Measurements from ENCODE around the gene FBXO8.

The FBXO8 gene

DNA sequence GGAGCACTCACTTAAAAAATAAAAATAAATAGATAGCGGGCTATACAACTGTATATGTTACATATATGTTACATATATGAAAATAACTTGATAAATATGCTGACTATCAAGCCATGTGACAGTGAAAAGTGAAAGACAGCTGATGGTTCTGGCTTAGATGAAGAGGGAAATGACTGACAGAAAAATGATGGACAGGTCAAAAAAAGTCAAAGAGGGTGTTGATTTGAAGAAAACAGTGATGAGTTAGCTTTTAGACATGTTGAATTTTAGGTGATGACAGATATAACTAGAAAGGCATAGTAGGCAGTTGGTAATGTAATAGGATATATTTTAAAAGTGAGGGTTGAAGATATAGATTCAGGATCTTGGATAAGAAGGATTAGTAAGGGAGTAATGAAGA lies 37.8 kb downstream of the FBXO8 start:
- no peak for DNase-seq (ENCODE audit: low read depth)

DNA sequence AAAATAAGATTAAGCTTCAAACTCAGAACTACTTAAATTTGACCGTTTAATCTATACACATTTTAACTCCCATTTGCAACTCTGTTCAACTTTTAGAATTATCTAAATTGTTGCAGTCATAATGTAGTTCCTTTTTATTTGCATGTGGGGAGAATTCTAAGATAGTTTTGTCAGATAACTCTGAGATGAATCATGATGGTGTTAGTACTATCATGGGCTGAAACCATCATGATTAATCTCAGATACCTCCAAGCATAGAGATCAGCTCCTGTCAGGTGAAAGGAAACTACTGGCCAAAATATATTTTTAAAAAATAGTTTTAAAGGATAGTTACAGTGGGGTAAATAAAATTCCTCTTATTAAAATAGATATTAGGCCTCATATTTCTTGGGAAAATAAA lies 39.0 kb downstream of the FBXO8 start:
- no peak for DNase-seq (ENCODE audit: low read depth)

DNA sequence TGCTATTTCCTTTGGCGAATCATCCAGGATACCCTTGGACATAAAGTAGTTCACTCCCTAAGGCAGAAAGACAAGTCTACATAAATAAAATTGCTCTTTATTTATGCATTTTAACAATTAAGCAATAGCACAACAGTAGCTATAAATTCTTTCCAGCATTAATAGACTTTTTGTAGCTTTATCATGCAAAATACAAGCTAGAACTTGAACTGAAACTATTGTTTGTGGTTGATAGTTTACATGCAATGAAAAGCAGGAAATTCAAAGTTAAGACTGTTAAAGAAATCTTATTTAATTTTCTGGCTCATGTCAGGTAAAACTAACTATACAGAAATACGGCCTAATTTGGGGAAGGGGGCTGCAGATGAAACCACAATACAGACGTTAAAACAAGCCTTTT lies 42.3 kb downstream of the FBXO8 start:
- DNase-seq (ENCODE audit: low read depth) = no peak

DNA sequence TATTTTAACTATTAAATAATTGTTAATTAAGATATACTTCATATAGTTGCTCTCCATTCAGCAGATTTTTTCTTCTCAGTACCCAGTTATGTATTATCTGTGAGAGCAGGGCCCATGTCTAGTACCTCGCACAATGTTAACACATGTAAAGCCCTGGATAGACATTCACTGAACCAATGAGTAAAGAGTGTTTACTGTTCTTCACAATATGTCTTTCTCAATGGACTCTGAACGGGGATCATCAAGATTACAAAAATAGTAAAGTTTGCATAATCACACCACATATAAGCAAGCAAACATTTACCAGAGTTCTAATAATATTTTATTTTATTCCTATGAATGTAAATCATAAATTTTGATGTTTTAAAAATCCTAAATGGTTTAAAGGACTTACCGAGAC lies 47.1 kb downstream of the FBXO8 start:
- no peak for DNase-seq (ENCODE audit: low read depth)

DNA sequence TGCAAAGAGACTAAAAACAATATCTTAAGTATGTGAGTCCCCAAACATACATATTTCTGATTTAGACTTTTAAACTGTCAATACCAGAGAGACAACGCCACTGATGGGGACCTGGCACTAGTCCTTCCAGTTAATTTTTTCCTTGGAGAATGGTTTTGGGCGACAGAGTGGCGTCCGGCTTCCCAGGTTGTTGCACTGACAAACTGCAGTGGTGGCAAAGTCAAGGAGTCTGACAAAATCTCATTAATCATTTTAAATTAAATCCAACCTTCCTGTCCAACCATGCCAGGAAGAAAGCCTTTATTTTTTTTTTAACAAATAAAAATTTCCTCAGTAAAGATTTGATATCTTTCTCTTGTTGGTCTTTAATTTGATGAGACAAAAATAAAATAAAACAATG lies 52.8 kb downstream of the FBXO8 start:
- no peak for DNase-seq (ENCODE audit: low read depth)

DNA sequence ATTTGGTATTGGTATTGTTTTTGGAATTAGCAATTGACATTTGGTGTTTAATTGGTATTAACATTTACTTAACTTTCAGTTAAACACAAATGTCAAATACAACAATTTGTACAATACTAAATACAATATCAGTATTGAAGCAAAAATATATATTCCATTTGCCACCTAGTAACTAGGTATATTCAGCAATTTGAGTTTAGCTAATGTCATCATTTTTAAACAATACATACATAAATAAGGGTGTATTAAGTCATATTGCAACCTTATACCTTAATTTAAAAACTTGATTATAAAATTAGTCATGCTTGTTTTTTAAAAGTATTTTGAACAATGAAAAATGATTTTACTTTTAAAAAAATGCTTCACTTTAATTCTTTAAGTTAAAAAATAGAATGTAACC lies 53.3 kb downstream of the FBXO8 start:
- DNase-seq (ENCODE audit: low read depth) = no peak

DNA sequence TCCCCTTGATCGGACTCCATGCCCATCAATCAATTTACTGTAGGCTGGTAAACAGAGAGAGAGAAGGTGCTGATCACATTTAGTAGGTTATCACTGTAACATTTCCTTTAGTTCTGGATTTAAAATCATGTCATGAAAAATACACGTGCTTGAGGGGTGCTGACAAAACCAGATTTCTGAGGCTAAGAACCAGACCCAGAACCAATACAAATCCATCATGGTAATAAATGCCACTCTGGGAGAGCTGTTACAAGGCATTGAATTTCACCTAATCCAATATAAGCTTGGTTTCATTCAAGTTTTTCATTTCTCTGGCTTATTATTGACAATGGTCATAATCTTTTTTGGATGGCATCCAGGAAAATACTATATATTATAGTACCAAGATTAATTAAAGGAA lies 54.5 kb downstream of the FBXO8 start:
- no peak for DNase-seq (ENCODE audit: low read depth)

DNA sequence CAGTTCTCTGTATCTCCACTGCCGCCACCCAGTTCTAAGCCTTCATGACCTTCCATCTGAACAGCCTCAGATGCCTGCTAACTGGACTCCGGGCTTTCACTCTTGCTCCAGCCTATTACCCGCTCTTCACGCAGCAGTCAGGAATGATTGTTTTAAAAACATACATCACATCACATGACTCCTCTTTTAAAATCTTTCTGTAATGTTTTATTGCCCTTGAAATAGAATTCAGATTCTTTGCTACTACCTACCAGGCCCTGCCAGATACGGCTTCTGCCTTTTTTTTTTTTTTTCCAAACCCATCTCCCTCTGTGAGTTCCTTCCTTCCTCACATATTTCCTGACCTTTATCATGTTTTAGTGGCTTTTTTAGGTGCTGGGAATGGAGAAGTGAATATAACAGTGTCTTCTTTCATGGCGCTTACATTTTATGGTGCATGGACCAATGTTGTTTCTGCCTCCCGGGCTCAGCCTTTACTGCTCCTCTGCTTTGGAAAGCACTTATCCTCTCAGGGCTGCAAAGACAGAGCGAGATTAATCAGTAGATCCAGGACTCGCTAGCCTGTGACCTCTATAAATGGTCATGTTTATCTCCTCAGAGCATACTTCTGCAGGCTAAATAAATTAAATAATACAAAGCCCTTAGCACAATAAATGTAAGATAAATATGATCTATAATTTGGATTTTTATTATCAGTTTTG lies 58.0 kb downstream of the FBXO8 start:
- DNase-seq (ENCODE audit: low read depth) = no peak

DNA sequence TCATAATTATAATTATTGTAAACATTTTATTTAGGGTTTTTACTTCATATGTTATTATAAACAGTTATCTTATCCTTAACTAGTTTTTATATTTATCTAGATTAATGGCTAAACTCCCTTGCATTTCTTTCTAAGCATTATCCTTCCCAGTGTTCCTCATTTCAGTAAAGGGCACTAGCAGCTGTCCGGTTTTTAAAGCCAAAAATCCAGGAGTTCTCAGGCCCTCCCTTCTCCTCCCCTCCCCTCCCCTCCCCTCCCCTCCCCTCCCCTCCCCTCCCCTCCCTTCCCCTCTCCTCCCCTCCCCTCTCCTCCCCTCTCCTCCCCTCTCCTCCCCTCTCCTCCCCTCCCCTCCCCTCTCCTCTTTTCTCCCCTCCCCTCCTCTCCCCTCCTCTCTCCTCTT lies 58.9 kb downstream of the FBXO8 start:
- no peak for DNase-seq (ENCODE audit: low read depth)

DNA sequence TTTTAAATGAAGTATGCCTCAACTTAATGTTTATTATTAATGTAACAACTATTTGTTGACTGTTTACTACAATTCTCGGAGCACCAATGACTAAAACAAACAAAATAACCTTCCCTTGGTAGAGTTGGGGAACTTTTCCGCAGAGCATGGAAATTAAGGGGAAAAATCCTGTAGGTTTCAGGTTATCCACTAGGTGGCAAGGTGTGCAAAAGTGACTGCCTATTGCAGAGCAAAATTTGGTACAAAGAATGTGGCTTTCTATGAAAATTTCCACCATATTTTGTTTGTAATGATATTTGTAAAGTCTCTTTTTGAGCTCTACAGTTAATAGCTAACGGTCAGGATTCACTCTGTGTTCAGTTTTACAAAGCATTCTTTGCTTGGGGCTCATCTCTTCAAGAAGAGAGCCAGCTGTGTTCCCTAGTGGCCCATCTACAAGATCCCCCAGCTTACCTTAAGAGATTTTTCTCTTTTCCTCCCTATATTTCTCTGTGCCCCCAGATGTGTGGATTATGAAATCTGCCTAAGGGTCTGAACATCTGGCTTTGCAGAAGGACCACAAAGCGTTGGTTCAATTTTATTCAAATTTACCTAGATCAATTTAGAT lies 61.1 kb downstream of the FBXO8 start:
- no peak for DNase-seq (ENCODE audit: low read depth)

DNA sequence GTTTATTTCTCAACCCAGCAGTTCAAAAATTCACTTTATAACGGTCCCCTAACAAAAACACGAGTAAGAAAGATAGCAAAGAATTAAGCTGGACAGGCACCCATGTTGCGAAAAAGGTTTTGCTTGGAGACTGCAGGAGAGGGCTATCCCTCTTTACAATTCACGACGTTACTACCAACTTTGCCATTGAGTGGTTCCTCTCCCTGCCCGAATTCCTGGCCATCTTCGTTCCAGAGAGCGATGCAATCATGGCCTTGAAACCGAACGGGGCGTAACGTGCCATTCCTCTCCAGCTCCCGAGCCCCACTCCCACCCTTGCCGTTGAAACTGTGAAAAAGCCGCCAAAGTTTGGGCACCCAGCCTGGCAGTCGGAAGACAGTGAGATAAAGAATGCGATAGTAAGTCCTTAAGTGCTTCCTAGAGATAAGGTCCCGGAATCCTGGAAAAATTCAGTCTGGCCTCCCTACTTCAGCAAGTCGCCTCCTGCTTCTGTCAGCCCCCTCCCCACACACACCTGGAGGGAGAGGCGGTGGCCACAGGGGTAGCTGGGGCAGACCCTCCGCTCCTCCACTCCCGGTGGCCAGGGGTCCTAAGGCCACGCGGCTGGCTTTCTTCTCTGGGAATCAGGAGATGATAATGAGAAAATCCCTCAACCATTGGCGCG lies 65.2 kb downstream of the FBXO8 start:
- DNase-seq (ENCODE audit: low read depth) = no peak

DNA sequence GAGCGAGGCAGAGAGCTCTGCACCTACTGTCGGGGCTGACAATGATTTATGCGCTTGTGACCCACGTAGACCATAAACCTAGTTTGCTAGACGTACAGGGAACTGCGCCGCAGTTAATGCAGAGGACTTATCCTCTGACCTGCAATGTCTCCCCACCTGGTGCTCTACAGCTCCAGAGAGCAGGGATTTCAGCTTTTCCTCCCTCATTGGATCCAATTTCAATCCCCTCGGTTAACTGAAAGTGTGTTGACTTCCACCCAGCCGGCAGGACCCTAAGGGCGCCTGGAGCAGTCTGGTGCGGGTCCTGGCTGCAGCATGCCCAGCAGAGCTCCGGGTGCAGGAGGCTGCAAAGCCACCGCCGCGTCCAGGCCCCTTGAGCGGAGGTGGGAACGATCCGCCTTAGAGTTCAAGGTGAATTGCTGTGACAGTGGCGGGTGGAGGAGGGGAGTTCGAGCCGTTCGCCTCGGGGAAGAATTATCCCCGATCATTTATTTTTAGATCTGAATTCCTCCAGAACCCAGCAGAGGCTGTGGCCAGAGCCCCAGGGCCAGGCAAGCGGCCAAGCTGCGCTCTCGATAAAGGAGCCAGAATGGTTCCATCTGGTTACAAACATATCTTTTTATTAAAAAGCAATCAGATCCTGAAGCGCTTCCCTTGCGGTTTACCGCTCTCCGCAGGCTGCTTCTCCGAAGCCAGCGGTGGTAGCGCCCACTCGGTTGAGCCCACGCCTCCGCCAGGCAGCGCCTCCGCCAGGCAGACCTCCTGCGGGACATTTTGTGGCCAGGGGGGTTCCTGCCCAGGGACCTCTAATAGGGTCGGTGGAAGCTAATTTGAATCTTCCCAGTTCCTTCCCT lies 66.0 kb downstream of the FBXO8 start:
- peak; percentile 12 for DNase-seq (ENCODE audit: low read depth)

DNA sequence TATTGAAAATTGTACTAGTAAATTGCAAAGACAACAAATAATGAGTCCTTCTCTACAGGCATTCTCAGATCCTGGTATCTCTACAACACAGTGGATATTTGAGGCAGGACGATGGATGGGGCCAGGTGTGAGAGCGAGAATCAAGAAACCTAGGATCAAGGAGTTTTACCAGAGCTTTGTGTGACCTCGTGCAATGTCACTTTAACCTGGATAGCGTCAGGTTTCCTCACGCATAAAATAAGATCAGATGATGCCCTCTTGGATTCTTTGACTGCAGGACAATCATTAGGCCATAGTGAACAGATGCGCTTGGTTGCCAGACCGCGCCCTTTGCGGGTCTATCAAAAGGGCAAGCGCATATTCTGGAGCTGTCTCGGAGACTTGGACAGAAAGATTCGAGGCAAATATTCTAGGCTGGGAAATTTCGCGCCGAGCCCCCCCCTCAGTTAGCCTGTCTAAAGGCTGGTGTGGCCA lies 66.6 kb downstream of the FBXO8 start:
- no peak for DNase-seq (ENCODE audit: low read depth)

DNA sequence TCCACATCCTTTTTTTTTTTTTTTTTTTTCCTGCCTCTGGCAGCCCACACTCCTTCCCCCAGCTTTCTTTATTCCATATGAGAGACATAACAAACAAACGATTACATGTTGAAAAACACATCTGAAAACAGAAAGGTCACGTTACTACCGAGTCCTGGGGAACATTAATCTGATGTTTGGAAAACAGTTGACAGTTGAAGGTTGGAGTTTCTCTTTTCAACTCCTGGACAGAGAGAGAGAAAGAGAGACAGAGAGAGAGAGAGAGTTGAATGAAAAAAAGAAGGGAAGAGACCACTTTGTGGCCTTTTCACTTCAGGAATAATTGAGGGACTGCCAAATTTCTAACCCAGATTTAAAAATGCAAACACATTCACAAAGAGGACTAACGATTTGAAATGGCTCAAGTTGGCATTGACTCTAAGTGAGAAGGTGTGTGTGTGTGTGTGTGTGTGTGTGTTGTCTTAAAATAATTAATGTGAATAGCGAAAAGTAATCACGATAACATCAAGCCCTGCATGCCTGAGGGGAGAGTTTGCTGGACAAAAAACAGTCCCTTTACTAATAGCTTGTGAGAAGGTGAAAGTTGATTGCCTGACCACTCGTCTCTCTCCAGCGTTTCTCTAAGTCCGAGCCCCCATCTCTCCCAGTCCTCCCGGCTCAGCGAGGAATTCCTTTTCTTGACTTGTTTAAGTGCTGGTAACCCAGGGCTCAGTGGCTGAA lies 67.3 kb downstream of the FBXO8 start:
- no peak for DNase-seq (ENCODE audit: low read depth)

DNA sequence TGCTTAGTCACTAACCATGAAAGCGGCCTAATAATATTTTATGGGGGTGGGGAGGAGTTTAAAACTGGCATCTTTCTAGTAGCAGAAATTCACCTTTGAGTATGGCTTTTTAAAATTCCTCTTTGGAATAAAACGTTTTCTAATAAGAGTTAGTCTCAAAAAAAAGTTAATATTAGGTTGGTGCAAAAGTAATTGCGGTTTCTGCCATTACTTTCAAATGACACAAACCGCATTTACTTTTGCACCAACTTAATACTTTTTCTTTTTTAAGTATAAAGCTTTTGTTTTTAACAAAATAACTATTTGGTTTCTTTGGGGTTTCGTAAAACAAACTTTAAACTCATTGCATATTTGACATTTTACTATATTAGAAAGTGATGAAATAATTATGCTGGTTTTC lies 68.4 kb downstream of the FBXO8 start:
- DNase-seq (ENCODE audit: low read depth) = no peak

DNA sequence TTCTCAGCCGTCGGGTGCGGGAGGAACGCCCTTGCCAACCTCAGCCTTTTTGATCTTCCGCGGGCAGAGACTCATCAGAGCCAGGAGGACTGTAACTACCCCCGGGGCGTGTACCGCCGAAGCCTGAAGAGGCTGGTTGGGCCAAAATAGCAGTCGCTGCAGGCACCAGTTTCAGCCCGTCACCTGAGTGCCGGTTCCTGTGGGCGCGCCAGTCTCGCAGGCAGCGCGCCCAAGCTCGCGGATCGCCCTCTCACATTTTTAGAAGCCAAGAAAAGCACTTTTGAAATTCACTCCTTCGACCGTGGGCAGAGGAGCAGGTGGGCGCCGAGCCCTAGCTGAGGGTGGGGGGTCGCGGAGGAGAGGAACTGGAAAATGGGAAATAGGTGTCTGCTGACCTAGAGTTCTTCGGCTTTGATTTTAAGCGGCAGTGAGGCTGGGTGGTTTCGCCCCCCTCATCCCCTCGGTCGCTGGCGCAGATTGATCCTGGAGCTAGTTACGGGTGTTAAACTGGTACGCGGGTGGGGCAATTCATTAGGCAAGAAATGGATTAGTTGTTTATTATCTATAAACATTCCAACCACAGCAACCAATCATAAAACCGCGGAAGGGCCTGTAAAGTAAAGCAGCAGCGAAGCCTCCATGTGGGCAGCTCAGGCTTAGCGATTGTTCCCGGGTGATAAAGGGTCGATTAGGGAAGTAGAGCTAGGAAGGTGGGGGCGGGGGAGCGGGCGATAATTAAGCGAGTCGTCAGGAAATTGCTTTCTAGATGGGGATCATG lies 69.2 kb downstream of the FBXO8 start:
- DNase-seq (ENCODE audit: low read depth) = no peak

DNA sequence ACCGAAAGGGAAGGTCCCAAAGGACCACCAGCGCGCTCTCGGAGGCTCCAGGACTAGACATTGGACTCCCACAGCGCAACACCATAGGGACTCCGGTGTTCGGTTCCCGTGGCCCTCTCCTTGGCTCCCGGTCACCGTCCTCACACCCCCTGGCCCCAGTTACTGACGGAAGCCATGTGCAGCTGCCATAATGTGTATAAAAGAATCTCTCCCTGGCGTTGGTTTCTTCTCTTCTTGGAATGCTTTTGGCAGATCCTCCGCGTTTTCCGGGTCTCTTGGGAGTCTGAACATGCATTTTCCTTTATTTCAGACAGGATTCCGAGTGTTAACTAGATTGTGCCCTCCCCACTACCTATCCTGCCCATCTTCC lies 69.8 kb downstream of the FBXO8 start:
- no peak for DNase-seq (ENCODE audit: low read depth)

DNA sequence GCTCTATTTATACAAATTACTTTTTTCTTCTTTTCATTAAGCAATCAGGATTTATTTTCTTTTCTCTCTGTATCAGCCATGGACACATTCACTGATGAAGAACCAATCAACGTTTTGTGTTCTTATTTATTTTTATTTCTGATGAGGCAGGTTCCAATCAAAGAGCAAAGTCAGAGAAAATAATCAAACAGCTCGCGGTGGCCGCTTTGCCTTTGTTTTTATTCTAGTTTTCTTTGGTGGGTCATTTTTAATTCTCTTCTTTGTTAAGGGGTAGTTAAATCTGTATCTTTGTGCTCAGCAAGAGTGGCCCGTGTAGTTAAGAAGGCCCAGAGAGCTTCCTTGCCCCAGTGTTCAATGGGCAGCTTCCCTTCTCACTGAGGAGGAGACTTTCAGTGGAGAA lies 71.4 kb downstream of the FBXO8 start:
- no peak for DNase-seq (ENCODE audit: low read depth)

DNA sequence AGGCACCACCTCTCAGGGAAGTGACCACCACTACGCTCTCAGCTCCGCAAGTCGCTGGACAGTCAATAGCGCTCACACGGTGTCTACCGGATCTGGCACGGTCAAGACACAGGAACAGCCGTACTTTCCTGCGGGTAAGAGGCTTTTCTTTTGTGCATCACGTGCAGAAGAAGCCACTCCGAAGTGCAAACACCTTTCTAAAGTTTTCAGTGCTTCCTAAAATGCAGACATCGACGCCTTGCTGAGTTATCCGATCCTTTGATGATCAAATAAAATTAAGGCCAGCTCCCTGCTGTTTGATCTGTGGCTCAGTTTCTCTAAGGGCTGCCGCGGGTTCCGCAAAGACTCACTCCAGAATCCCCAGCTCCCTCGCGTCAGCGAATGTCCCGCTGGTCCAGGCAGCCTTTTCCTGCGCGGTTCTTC lies 71.8 kb downstream of the FBXO8 start:
- DNase-seq (ENCODE audit: low read depth) = no peak

DNA sequence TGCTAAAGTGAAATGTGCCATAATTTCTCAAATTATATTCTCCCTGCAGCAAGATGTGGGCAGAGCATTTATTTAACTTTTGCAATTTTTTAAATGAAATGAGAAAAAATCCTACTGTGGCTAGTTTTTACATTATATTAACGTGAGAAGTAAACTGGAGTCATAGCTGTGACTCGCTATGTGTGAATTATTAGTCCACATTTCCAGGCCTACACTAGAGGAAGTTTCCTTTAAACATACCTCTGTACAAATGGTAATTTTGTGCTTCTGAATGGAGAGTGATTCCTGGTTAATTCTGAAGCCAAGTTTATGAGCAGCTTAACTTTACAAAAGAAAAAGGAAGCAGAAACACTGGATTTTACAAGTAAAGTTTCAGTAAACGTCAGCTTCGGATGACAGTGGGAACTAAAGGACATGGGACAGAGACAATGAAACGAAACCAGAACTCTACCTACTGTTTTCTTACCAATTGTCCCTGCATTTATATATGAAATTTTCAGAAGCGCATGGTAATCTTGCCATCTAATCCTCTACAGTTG lies 72.4 kb downstream of the FBXO8 start:
- no peak for DNase-seq (ENCODE audit: low read depth)

DNA sequence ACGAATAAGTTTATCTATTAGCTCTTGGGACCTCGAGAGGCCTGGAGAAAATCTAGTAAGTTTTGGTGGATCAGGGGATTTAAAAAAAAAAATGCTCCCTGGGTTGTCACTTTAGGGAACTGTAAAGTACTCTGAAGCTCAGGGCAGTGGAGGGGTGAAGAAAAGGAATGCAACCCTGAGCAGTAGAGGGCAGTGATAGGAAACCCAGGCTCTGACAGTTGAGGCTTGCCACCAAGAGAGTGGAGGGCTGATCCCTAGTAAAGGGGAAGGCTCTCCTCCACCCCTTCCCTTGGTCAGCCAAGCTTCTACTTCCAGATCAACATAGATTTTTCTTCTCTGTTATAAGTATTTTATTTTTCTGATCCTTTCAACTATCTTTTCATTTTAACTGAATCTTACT lies 73.1 kb downstream of the FBXO8 start:
- no peak for DNase-seq (ENCODE audit: low read depth)

Measured in T follicular helper cell (primary cell).